Mesodermal cell (in vitro differentiated cells): Measurements from ENCODE around the gene DAND5.

ENCODE experiments used
- H3K27ac ChIP-seq: 2 replicates; pipeline ENCODE4 v1.7.0; 2013; ENCODE audit warnings: mild to moderate bottlenecking, low read depth, low read length, moderate library complexity; ENCODE audit not compliant: severe bottlenecking
- H3K36me3 ChIP-seq: 2 replicates; pipeline ENCODE4 v1.7.1; 2013; ENCODE audit warnings: mild to moderate bottlenecking, low read length, moderate library complexity; ENCODE audit not compliant: control insufficient read depth, insufficient read depth
- H3K4me1 ChIP-seq: one replicate; pipeline ENCODE4 v1.7.1; 2013; ENCODE audit warnings: mild to moderate bottlenecking, low read length; ENCODE audit not compliant: insufficient read depth, control insufficient read depth, poor library complexity, severe bottlenecking
- H3K4me3 ChIP-seq: 2 replicates; pipeline ENCODE4 v1.7.0; 2013; ENCODE audit warnings: low read length, control low read depth, mild to moderate bottlenecking; ENCODE audit not compliant: insufficient read depth, poor library complexity, severe bottlenecking; ENCODE audit errors: extremely low read depth
- H3K9me3 ChIP-seq: 2 replicates; pipeline ENCODE4 v1.7.1; 2013; ENCODE audit warnings: mild to moderate bottlenecking, low read length, moderate library complexity; ENCODE audit not compliant: control insufficient read depth
- WGBS, 2 experiments: methylation state at CpG; one replicate each; pipeline ENCODE4 v1.1.5; 2013; ENCODE audit warnings: missing lambda C conversion rate in 2 of 2; ENCODE audit not compliant: insufficient coverage in 2 of 2; 5-methylcytosine and 5-hydroxymethylcytosine counted together

Gene DAND5

GRCh38 chr19:12996406-12997094, 27.2 kb downstream of the DAND5 start:
- no peaks in the 10 kb centered on the region for H3K4me1 ChIP-seq
- H3K27ac ChIP-seq, result no peak overlapping the region
- no peak overlapping the region for H3K4me3 ChIP-seq
- H3K9me3 ChIP-seq, result no peaks in the 10 kb centered on the region
- WGBS, 2 experiments, result 7 to 9% methylated on average over 31 to 44 of the region's 52 CpGs
- H3K36me3 ChIP-seq, result no peaks in the 10 kb centered on the region

GRCh38 chr19:12997179-12997966, 28.0 kb downstream of the DAND5 start:
- no peaks in the 10 kb centered on the region for H3K4me1 ChIP-seq
- no peaks in the 10 kb centered on the region for H3K9me3 ChIP-seq
- WGBS, 2 experiments, result 92 to 93% methylated on average over 23 to 25 of the region's 25 CpGs
- H3K36me3 ChIP-seq, result no peaks in the 10 kb centered on the region
- no peak overlapping the region for H3K4me3 ChIP-seq
- H3K27ac ChIP-seq, result no peak overlapping the region

GRCh38 chr19:12997967-12998940, 28.9 kb downstream of the DAND5 start:
- no peak overlapping the region for H3K4me3 ChIP-seq
- no peak overlapping the region for H3K27ac ChIP-seq
- no peaks in the 10 kb centered on the region for H3K36me3 ChIP-seq
- H3K4me1 ChIP-seq, result no peaks in the 10 kb centered on the region
- WGBS, 2 experiments, result 80 to 87% methylated on average over 25 to 27 of the region's 32 CpGs
- H3K9me3 ChIP-seq, result no peaks in the 10 kb centered on the region

GRCh38 chr19:13001166-13001501, 31.8 kb downstream of the DAND5 start:
- H3K27ac ChIP-seq, result no peak overlapping the region
- H3K9me3 ChIP-seq, result no peaks in the 10 kb centered on the region
- H3K36me3 ChIP-seq, result no peaks in the 10 kb centered on the region
- no peak overlapping the region for H3K4me3 ChIP-seq
- no peaks in the 10 kb centered on the region for H3K4me1 ChIP-seq
- 84 to 92% methylated on average over 19 of the region's 19 CpGs for WGBS, 2 experiments

GRCh38 chr19:13001502-13002165, 32.3 kb downstream of the DAND5 start:
- no peaks in the 10 kb centered on the region for H3K4me1 ChIP-seq
- H3K27ac ChIP-seq, result no peak overlapping the region
- no peaks in the 10 kb centered on the region for H3K9me3 ChIP-seq
- no peak overlapping the region for H3K4me3 ChIP-seq
- 87 to 88% methylated on average over 40 to 41 of the region's 41 CpGs for WGBS, 2 experiments
- H3K36me3 ChIP-seq, result no peaks in the 10 kb centered on the region

- H3K9me3 ChIP-seq, result no peaks in the 10 kb centered on the region
- no peak overlapping the region for H3K27ac ChIP-seq
- H3K4me1 ChIP-seq, result no peaks in the 10 kb centered on the region
- no peaks in the 10 kb centered on the region for H3K36me3 ChIP-seq
- WGBS, 2 experiments, result 68 to 72% methylated on average over 22 to 24 of the region's 29 CpGs
- H3K4me3 ChIP-seq, result no peak overlapping the region
These were observed 33.0 kb downstream of the DAND5 start for GRCh38 chr19:13002166-13002898.

- no peak overlapping the region for H3K27ac ChIP-seq
- no peaks in the 10 kb centered on the region for H3K4me1 ChIP-seq
- WGBS, 2 experiments, result 85 to 88% methylated on average over 12 to 13 of the region's 15 CpGs
These were observed 33.7 kb downstream of the DAND5 start for GRCh38 chr19:13003081-13003480.

GRCh38 chr19:13004273-13004672, 34.9 kb downstream of the DAND5 start:
- H3K36me3 ChIP-seq, result no peaks in the 10 kb centered on the region
- H3K27ac ChIP-seq, result no peak overlapping the region
- no peak overlapping the region for H3K4me3 ChIP-seq
- H3K9me3 ChIP-seq, result no peaks in the 10 kb centered on the region
- 72 to 95% methylated on average over 3 to 7 of the region's 7 CpGs for WGBS, 2 experiments
- no peaks in the 10 kb centered on the region for H3K4me1 ChIP-seq

More at GRCh38 chr19:13003081-13003480, 33.7 kb downstream of the DAND5 start:
- Histone ChIP-seq H3K4me3 (no peak overlapping the region), H3K36me3 (no peaks in the 10 kb centered on the region), H3K9me3 (no peaks in the 10 kb centered on the region)

- no peaks in the 10 kb centered on the region for H3K4me1 ChIP-seq
- H3K36me3 ChIP-seq, result no peaks in the 10 kb centered on the region
- H3K9me3 ChIP-seq, result no peaks in the 10 kb centered on the region
- no peak overlapping the region for H3K4me3 ChIP-seq
- H3K27ac ChIP-seq, result no peak overlapping the region
- WGBS, 2 experiments, result 79 to 85% methylated on average over 4 of the region's 4 CpGs
These were observed 35.9 kb downstream of the DAND5 start for GRCh38 chr19:13005253-13005652.
